CD14-positive monocyte (primary cell): ENCODE data around the gene TVP23C. TPM values are rescaled to one million over a fixed set of nuclear protein-coding genes. Genes with fewer than 3 reads are reported as not detected.

ENCODE experiments used
- DNase-seq, 3 donors: peaks; one replicate each; pipeline ENCODE4 v3.0.0-alpha.2; 2011 to 2022
- H2AFZ ChIP-seq: 2 replicates; pipeline ENCODE4 v1.6.0; 2012; ENCODE audit warnings: mild to moderate bottlenecking, low read depth, low read length, inconsistent platforms; ENCODE audit not compliant: insufficient read depth, poor library complexity, severe bottlenecking
- H3K27ac ChIP-seq, 2 donors: 1 replicate in 1 of 2; 2 replicates in 1 of 2; pipeline ENCODE4 v1.5.1; 2012 to 2013; ENCODE audit warnings: low read length in 2 of 2, control low read depth in 1 of 2, inconsistent platforms in 1 of 2, low read depth in 1 of 2, mild to moderate bottlenecking in 1 of 2
- H3K27me3 ChIP-seq, 2 donors: one replicate each; pipeline versions ENCODE4 v1.6.0 to v1.6.1; 2011 to 2013; ENCODE audit warnings: low read length in 2 of 2; ENCODE audit not compliant: control insufficient read depth in 2 of 2, insufficient read depth in 2 of 2
- H3K36me3 ChIP-seq, 2 donors: replicated peaks in 1 of 2; 1 replicate in 1 of 2; 2 replicates in 1 of 2; pipeline versions ENCODE4 v1.5.1 to v1.6.1; 2012 to 2013; ENCODE audit warnings: low read length in 2 of 2, control low read depth in 1 of 2, inconsistent platforms in 1 of 2, mild to moderate bottlenecking in 1 of 2; ENCODE audit not compliant: insufficient read depth in 2 of 2, control insufficient read depth in 1 of 2
- H3K4me1 ChIP-seq, 2 donors: 1 replicate in 1 of 2; 2 replicates in 1 of 2; pipeline versions ENCODE4 v1.5.1 to v1.6.1; 2012 to 2013; ENCODE audit warnings: low read length in 2 of 2, control low read depth in 1 of 2, inconsistent platforms in 1 of 2, mild to moderate bottlenecking in 1 of 2, moderate library complexity in 1 of 2; ENCODE audit not compliant: insufficient read depth in 2 of 2, control insufficient read depth in 1 of 2
- H3K4me2 ChIP-seq: replicated peaks from 2 replicates; pipeline ENCODE3; 2012; ENCODE audit warnings: low read length, moderate library complexity, mild to moderate bottlenecking; ENCODE audit not compliant: poor library complexity, severe bottlenecking; ENCODE audit errors: extremely low read depth
- H3K4me3 ChIP-seq, 3 experiments: fragments of 200-600 bp in 1 of 3; sonication (generic) in 1 of 3; replicated peaks in 1 of 3; 1 replicate in 2 of 3; 2 replicates in 1 of 3; pipeline ENCODE4 v1.5.1; 2011 to 2013; ENCODE audit warnings: low read length in 3 of 3, mild to moderate bottlenecking in 3 of 3, control low read depth in 2 of 3, low read depth in 2 of 3, inconsistent platforms in 1 of 3, moderate library complexity in 1 of 3
- H3K79me2 ChIP-seq: 2 replicates; pipeline ENCODE4 v1.6.0; 2012; ENCODE audit warnings: mild to moderate bottlenecking, control low read depth, inconsistent platforms, low read length, moderate library complexity; ENCODE audit not compliant: insufficient read depth
- H3K9ac ChIP-seq: 2 replicates; pipeline ENCODE4 v1.6.0; 2017; ENCODE audit warnings: low read length, mild to moderate bottlenecking; ENCODE audit not compliant: insufficient read depth, poor library complexity, severe bottlenecking
- H3K9me3 ChIP-seq, 2 donors: replicated peaks in 1 of 2; 1 replicate in 1 of 2; 2 replicates in 1 of 2; pipeline versions ENCODE4 v1.5.1 to v1.6.1; 2012 to 2013; ENCODE audit warnings: low read length in 2 of 2, control low read depth in 1 of 2; ENCODE audit not compliant: control insufficient read depth in 1 of 2, insufficient read depth in 1 of 2
- H4K20me1 ChIP-seq: 2 replicates; pipeline ENCODE4 v1.6.0; 2012; ENCODE audit warnings: mild to moderate bottlenecking, low read length, control low read depth, moderate library complexity; ENCODE audit not compliant: insufficient read depth
- H3K27ac Mint-ChIP-seq, 7 donors: one replicate each; pipeline ENCODE4 v1.8.0; 2020; ENCODE audit warnings: mild to moderate bottlenecking in 7 of 7, mixed read lengths in 7 of 7, moderate library complexity in 6 of 7, inconsistent platforms in 2 of 7
- H3K27me3 Mint-ChIP-seq, 3 donors: one replicate each; pipeline ENCODE4 v1.8.0; 2021 to 2022; ENCODE audit warnings: low read depth in 3 of 3, mild to moderate bottlenecking in 3 of 3, mixed read lengths in 3 of 3, moderate library complexity in 3 of 3, inconsistent platforms in 1 of 3
- H3K36me3 Mint-ChIP-seq, 2 donors: one replicate each; pipeline ENCODE4 v1.8.0; 2020; ENCODE audit warnings: mixed read lengths in 2 of 2, inconsistent platforms in 1 of 2, mild to moderate bottlenecking in 1 of 2
- H3K4me1 Mint-ChIP-seq: one replicate; pipeline ENCODE4 v1.8.0; 2020; ENCODE audit warnings: mild to moderate bottlenecking, mixed read lengths
- H3K4me3 Mint-ChIP-seq, 2 donors: one replicate each; pipeline ENCODE4 v1.8.0; 2020; ENCODE audit warnings: mild to moderate bottlenecking in 2 of 2, mixed read lengths in 2 of 2, moderate library complexity in 1 of 2
- H3K9me3 Mint-ChIP-seq, 7 donors: one replicate each; pipeline ENCODE4 v1.8.0; 2020 to 2022; ENCODE audit warnings: mixed read lengths in 7 of 7, mild to moderate bottlenecking in 6 of 7, moderate library complexity in 6 of 7, inconsistent platforms in 2 of 7
- WGBS: methylation state at CpG from one replicate; pipeline ENCODE4 v1.1.5; 2013; ENCODE audit warnings: missing lambda C conversion rate; ENCODE audit not compliant: insufficient coverage; 5-methylcytosine and 5-hydroxymethylcytosine counted together
- intact Hi-C, 2 donors: fragments of 100-400 bp; cut with micrococcal nuclease; formaldehyde crosslinking; loops; one replicate each; pipeline versions ENCODE4 v1.15.0 to v1.15.1; 2023
- polyA plus RNA-seq, 3 donors: library from polyadenylated mRNA; depleted of rRNA in 1 of 3; unstranded in 2 of 3; stranded (reverse) in 1 of 3; fragments of 300-500 nt in 2 of 3; fragments of >200 nt in 1 of 3; fragmentation: Illumina TruSeq in 2 of 3; gene quantifications; 1 replicate in 2 of 3; 2 replicates in 1 of 3; pipeline ENCODE4 v1.2.3, GENCODE V29; 2012 to 2021
- TF ChIP-seq, protein P1 (sequence below): fragments of 200-600 bp; IDR thresholded peaks from one replicate; pipeline ENCODE4 v1.8.0; 2022; ENCODE audit warnings: antibody characterized with exemption, mild to moderate bottlenecking

TVP23C gene
- polyA plus RNA-seq, 3 donors = 0.88 to 3.3 (median 1.4) TPM

DNA sequence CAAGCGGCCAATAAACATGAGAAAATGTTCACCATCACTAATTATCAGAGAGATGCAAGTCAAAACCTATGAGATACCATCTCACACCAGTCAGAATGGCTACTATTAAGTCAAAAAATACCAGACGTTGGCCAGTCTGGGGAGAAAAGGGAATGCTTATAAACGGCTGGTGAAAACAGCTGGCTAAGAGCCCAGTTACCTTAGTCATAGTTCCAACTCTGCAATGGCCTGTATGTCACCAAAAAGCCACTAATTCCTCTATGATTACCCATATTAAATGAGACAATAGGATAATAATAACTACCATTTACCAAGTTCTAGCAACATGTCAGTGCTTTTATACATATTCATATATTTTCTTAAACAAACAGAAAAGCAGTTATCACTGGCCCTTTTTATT, 52.9 kb downstream of the TVP23C start:
- Histone ChIP-seq H3K9me3 (no peaks in the 10 kb centered on the region), H3K4me2 (no peak overlapping the region), H3K36me3 (no peaks in the 10 kb centered on the region), H3K9ac (no peak overlapping the region), H3K27ac (no peak overlapping the region), H3K4me3 (no peak overlapping the region), H3K79me2 (no peaks in the 10 kb centered on the region), H3K27me3 (no peaks in the 10 kb centered on the region), H4K20me1 (no peaks in the 10 kb centered on the region), H2AFZ (no peak overlapping the region), H3K4me1 (peaks cover 5 to 12% of the 10 kb centered on the region in 2 donors)
- no peak for DNase-seq
- intact Hi-C loops = no loop called here
- Mint-ChIP-seq H3K4me3 (no peak overlapping the region), H3K9me3 (peaks cover 0 to 2% (median 0%) of the 10 kb centered on the region in 7 donors), H3K27ac (no peak overlapping the region), H3K36me3 (peaks cover 0 to 12% of the 10 kb centered on the region in 2 donors), H3K27me3 (no peaks in the 10 kb centered on the region), H3K4me1 (peaks cover 16% of the 10 kb centered on the region)
- TF ChIP-seq, protein P1, sequence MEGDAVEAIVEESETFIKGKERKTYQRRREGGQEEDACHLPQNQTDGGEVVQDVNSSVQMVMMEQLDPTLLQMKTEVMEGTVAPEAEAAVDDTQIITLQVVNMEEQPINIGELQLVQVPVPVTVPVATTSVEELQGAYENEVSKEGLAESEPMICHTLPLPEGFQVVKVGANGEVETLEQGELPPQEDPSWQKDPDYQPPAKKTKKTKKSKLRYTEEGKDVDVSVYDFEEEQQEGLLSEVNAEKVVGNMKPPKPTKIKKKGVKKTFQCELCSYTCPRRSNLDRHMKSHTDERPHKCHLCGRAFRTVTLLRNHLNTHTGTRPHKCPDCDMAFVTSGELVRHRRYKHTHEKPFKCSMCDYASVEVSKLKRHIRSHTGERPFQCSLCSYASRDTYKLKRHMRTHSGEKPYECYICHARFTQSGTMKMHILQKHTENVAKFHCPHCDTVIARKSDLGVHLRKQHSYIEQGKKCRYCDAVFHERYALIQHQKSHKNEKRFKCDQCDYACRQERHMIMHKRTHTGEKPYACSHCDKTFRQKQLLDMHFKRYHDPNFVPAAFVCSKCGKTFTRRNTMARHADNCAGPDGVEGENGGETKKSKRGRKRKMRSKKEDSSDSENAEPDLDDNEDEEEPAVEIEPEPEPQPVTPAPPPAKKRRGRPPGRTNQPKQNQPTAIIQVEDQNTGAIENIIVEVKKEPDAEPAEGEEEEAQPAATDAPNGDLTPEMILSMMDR = no peak
- no CpG with 5 or more reads among the region's 3 CpGs for WGBS

DNA sequence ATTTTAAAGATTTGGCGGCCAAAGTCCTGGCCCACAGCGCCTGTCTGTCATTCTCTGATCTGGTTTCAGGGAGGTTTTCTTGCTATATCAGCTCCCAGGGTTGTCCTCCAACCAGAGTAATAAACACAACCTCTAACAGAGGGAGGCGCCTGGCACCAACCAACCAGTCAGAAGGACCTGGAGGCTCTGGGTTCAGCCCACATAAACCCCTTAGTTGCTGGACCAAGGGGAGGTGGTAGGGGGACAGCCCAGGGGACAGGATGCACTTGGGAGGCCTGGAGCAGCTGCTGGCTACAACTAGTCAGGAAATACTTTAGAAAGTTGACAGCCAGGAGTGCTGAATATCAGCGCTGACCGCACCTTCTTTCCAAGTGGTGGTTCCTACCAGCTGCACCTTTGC, 54.2 kb downstream of the TVP23C start:
- intact Hi-C loops = no loop called here
- H4K20me1 ChIP-seq = no peaks in the 10 kb centered on the region
- H3K4me2 ChIP-seq = no peak overlapping the region
- no peak for DNase-seq
- Mint-ChIP-seq H3K27ac (no peak overlapping the region), H3K27me3 (peaks cover 0 to 4% (median 0%) of the 10 kb centered on the region in 3 donors), H3K4me3 (no peak overlapping the region), H3K36me3 (peaks cover 0 to 11% of the 10 kb centered on the region in 2 donors), H3K4me1 (peaks cover 16% of the 10 kb centered on the region), H3K9me3 (peaks cover 0 to 2% (median 0%) of the 10 kb centered on the region in 7 donors)
- no peaks in the 10 kb centered on the region for H3K36me3 ChIP-seq
- 100% methylated on average over 3 of the region's 5 CpGs for WGBS
- H3K9me3 ChIP-seq = no peaks in the 10 kb centered on the region
- no peaks in the 10 kb centered on the region for H3K27me3 ChIP-seq
- H3K9ac ChIP-seq = no peak overlapping the region
- peaks cover 5 to 12% of the 10 kb centered on the region in 2 donors for H3K4me1 ChIP-seq
- no peaks in the 10 kb centered on the region for H3K79me2 ChIP-seq
- H2AFZ ChIP-seq = no peak overlapping the region
- no peak overlapping the region for H3K27ac ChIP-seq
- TF ChIP-seq, protein P1 = no peak
- H3K4me3 ChIP-seq = no peak overlapping the region
